Measurements from ENCODE around the gene GDAP2. TPM values are rescaled to one million over a fixed set of nuclear protein-coding genes. Genes with fewer than 3 reads are reported as not detected.

GDAP2 gene
- polyA plus RNA-seq, 3 donors: 17.8 to 28.7 (median 21.1) TPM

DNA sequence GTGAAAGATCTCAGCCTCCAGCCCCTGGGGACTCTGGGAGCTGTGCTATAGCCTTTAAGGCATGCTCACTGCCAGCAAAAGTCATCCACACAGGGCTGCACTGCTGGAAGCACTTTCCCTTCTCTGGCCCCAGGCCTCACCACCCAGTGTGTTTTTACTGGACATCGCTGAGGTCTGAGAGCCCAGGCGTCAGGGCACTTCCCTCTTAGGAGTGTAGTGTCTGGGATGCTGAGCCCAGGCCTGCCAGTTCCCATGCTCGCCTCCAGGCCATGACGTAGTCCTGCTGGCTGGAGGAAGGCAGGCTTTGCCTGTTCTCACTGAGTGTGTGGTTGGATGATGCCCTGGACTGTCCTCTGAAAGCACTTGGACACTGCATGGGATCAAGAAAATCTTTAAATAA, 101.2 kb downstream of the GDAP2 start:
- Histone ChIP-seq H3K9me3 (replicated peaks in 1 of 2; ENCODE audit: control insufficient read depth in 1 of 2, insufficient read depth in 1 of 2, low read length in 2 of 2) (peaks cover 0 to 2% of the 10 kb centered on the region in 2 donors), H3K79me2 (ENCODE audit: insufficient read depth, low read length) (no peaks in the 10 kb centered on the region), H3K36me3 (replicated peaks in 1 of 2; ENCODE audit: control insufficient read depth in 1 of 2, insufficient read depth in 2 of 2, low read length in 2 of 2) (no peaks in the 10 kb centered on the region), H3K27ac (ENCODE audit: low read depth in 1 of 2, low read length in 2 of 2) (no peak overlapping the region), H3K4me1 (ENCODE audit: control insufficient read depth in 1 of 2, insufficient read depth in 2 of 2, low read length in 2 of 2) (no peaks in the 10 kb centered on the region), H3K27me3 (ENCODE audit: control insufficient read depth in 2 of 2, insufficient read depth in 2 of 2, low read length in 2 of 2) (no peaks in the 10 kb centered on the region), H3K4me3 (replicated peaks in 1 of 3; ENCODE audit: low read depth in 2 of 3, low read length in 3 of 3) (no peak overlapping the region), H2AFZ (ENCODE audit: insufficient read depth, low read depth, low read length, poor library complexity, severe bottlenecking) (no peak overlapping the region), H3K9ac (ENCODE audit: insufficient read depth, low read length, poor library complexity, severe bottlenecking) (no peak overlapping the region), H4K20me1 (ENCODE audit: insufficient read depth, low read length) (no peaks in the 10 kb centered on the region), H3K4me2 (replicated peaks; ENCODE audit: extremely low read depth, low read length, poor library complexity, severe bottlenecking) (no peak overlapping the region)
- no peak for DNase-seq
- intact Hi-C loops (cut with micrococcal nuclease): no loop called here
- TF ChIP-seq, protein P1, sequence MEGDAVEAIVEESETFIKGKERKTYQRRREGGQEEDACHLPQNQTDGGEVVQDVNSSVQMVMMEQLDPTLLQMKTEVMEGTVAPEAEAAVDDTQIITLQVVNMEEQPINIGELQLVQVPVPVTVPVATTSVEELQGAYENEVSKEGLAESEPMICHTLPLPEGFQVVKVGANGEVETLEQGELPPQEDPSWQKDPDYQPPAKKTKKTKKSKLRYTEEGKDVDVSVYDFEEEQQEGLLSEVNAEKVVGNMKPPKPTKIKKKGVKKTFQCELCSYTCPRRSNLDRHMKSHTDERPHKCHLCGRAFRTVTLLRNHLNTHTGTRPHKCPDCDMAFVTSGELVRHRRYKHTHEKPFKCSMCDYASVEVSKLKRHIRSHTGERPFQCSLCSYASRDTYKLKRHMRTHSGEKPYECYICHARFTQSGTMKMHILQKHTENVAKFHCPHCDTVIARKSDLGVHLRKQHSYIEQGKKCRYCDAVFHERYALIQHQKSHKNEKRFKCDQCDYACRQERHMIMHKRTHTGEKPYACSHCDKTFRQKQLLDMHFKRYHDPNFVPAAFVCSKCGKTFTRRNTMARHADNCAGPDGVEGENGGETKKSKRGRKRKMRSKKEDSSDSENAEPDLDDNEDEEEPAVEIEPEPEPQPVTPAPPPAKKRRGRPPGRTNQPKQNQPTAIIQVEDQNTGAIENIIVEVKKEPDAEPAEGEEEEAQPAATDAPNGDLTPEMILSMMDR (IDR thresholded peaks at IDR 0.05): no peak
- peaks cover 0 to 13% (median 9%) of the 10 kb centered on the region in 7 donors for H3K9me3 Mint-ChIP-seq
- H3K4me1 Mint-ChIP-seq: no peaks in the 10 kb centered on the region
- WGBS (ENCODE audit: insufficient coverage): 90% methylated on average over 2 of the region's 4 CpGs
- no peak overlapping the region for H3K27ac Mint-ChIP-seq
- H3K4me3 Mint-ChIP-seq: no peak overlapping the region
- H3K36me3 Mint-ChIP-seq: no peaks in the 10 kb centered on the region
- H3K27me3 Mint-ChIP-seq (ENCODE audit: low read depth in 3 of 3): peaks cover 0 to 5% (median 2%) of the 10 kb centered on the region in 3 donors

DNA sequence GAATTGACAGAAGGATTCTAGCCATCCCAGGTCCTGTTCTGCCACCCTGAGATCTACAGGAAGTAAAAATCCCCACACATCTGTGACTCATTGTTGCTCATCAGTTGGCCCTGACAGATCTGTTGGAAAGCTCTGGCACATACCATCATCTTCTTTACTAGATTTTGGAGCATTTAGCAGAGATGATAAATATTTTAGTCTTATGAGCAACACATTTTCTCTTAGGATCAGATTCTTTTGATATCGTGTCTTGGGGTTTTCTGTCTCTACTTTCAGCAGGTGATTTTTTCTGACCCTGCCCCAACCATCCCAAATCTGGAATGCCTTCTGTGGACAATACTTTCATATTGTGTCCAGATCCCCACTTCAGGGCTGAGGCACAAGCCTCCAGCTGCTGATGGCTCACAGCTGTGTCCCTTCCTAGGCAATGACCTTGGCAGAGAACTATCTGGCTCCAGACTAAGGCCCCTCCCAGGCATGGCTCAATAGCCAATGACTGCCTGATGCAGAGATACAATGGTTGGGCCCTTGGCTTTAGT, 102.8 kb downstream of the GDAP2 start:
- DNase-seq: no peak
- intact Hi-C loops (cut with micrococcal nuclease): no loop called here
- WGBS (ENCODE audit: insufficient coverage): no CpG with 5 or more reads among the region's 1 CpG
- no peaks in the 10 kb centered on the region for H3K4me1 ChIP-seq (ENCODE audit: control insufficient read depth in 1 of 2, insufficient read depth in 2 of 2, low read length in 2 of 2)
- no peaks in the 10 kb centered on the region for H4K20me1 ChIP-seq (ENCODE audit: insufficient read depth, low read length)
- H3K9ac ChIP-seq (ENCODE audit: insufficient read depth, low read length, poor library complexity, severe bottlenecking): no peak overlapping the region
- no peak overlapping the region for H3K27ac ChIP-seq (ENCODE audit: low read depth in 1 of 2, low read length in 2 of 2)
- H3K36me3 ChIP-seq (replicated peaks in 1 of 2; ENCODE audit: control insufficient read depth in 1 of 2, insufficient read depth in 2 of 2, low read length in 2 of 2): no peaks in the 10 kb centered on the region
- TF ChIP-seq, protein P1 (IDR thresholded peaks at IDR 0.05): no peak
- peaks cover 0 to 12% (median 8%) of the 10 kb centered on the region in 7 donors for H3K9me3 Mint-ChIP-seq
- H3K4me1 Mint-ChIP-seq: no peaks in the 10 kb centered on the region
- no peak overlapping the region for H3K4me3 Mint-ChIP-seq
- H3K27me3 ChIP-seq (ENCODE audit: control insufficient read depth in 2 of 2, insufficient read depth in 2 of 2, low read length in 2 of 2): no peaks in the 10 kb centered on the region
- H3K27ac Mint-ChIP-seq: no peak overlapping the region
- H3K36me3 Mint-ChIP-seq: no peaks in the 10 kb centered on the region
- no peak overlapping the region for H3K4me2 ChIP-seq (replicated peaks; ENCODE audit: extremely low read depth, low read length, poor library complexity, severe bottlenecking)
- no peak overlapping the region for H2AFZ ChIP-seq (ENCODE audit: insufficient read depth, low read depth, low read length, poor library complexity, severe bottlenecking)
- H3K79me2 ChIP-seq (ENCODE audit: insufficient read depth, low read length): no peaks in the 10 kb centered on the region
- H3K27me3 Mint-ChIP-seq (ENCODE audit: low read depth in 3 of 3): peaks cover 0 to 2% (median 2%) of the 10 kb centered on the region in 3 donors
- no peak overlapping the region for H3K4me3 ChIP-seq (replicated peaks in 1 of 3; ENCODE audit: low read depth in 2 of 3, low read length in 3 of 3)
- H3K9me3 ChIP-seq (replicated peaks in 1 of 2; ENCODE audit: control insufficient read depth in 1 of 2, insufficient read depth in 1 of 2, low read length in 2 of 2): peaks cover 0 to 5% of the 10 kb centered on the region in 2 donors

Measured in CD14-positive monocyte (primary cell).